ENCODE data around the gene MYO10.

MYO10 gene

GRCh38 chr5:16665601-16666000 lies 270.5 kb downstream of the MYO10 start:
- TF ChIP-seq OSR1 (CRISPR knock-in tag; IDR thresholded peaks at IDR 0.05) (no peak), ZFP3 (CRISPR knock-in tag; IDR thresholded peaks at IDR 0.05) (no peak), PATZ1 (CRISPR knock-in tag; IDR thresholded peaks at IDR 0.05; ENCODE audit: borderline replicate concordance) (no peak)
- no peak for ATAC-seq

- TF ChIP-seq GLIS3 (CRISPR knock-in tag; IDR thresholded peaks at IDR 0.05) (no peak), PPARA (CRISPR knock-in tag; IDR thresholded peaks at IDR 0.05; ENCODE audit: borderline replicate concordance) (no peak), BACH2 (CRISPR knock-in tag; IDR thresholded peaks at IDR 0.05; ENCODE audit: borderline replicate concordance) (no peak), ESRRG (CRISPR knock-in tag; IDR thresholded peaks at IDR 0.05) (no peak), PATZ1 (CRISPR knock-in tag; IDR thresholded peaks at IDR 0.05; ENCODE audit: borderline replicate concordance) (no peak), POU6F1 (CRISPR knock-in tag; IDR thresholded peaks at IDR 0.05; ENCODE audit: borderline replicate concordance, low read depth) (no peak)
These were observed 271.7 kb downstream of the MYO10 start for GRCh38 chr5:16664368-16664767.

GRCh38 chr5:16663840-16664239 lies 272.2 kb downstream of the MYO10 start:
- ATAC-seq: no peak
- no peak for TF ChIP-seq POU6F1 (CRISPR knock-in tag; IDR thresholded peaks at IDR 0.05; ENCODE audit: borderline replicate concordance, low read depth)
- TF ChIP-seq CSDC2 (CRISPR knock-in tag; IDR thresholded peaks at IDR 0.05): no peak
- TF ChIP-seq CREB5 (CRISPR knock-in tag; IDR thresholded peaks at IDR 0.05; ENCODE audit: low read depth): no peak
- no peak for TF ChIP-seq ZNF565 (CRISPR knock-in tag; conservative IDR thresholded peaks at IDR 0.05; ENCODE audit: low read depth)
- TF ChIP-seq SNAI2 (CRISPR knock-in tag; IDR thresholded peaks at IDR 0.05): no peak
- TF ChIP-seq TCF4 (CRISPR knock-in tag; IDR thresholded peaks at IDR 0.05; ENCODE audit: borderline replicate concordance): no peak
- no peak for TF ChIP-seq CSRNP3 (CRISPR knock-in tag; IDR thresholded peaks at IDR 0.05)
- no peak for TF ChIP-seq RARB (CRISPR knock-in tag; IDR thresholded peaks at IDR 0.05)

More at GRCh38 chr5:16664368-16664767, 271.7 kb downstream of the MYO10 start:
- ATAC-seq: no peak

GRCh38 chr5:16661713-16662112 lies 274.4 kb downstream of the MYO10 start:
- ATAC-seq: no peak
- TF ChIP-seq TCF4 (CRISPR knock-in tag; IDR thresholded peaks at IDR 0.05; ENCODE audit: borderline replicate concordance): no peak
- TF ChIP-seq ZNF8 (CRISPR knock-in tag; IDR thresholded peaks at IDR 0.05): no peak
- TF ChIP-seq ARNTL (CRISPR knock-in tag; IDR thresholded peaks at IDR 0.05; ENCODE audit: borderline replicate concordance, low read depth): no peak
- no peak for TF ChIP-seq ISL1 (CRISPR knock-in tag; IDR thresholded peaks at IDR 0.05)
- TF ChIP-seq PATZ1 (CRISPR knock-in tag; IDR thresholded peaks at IDR 0.05; ENCODE audit: borderline replicate concordance): no peak
- no peak for TF ChIP-seq CREB5 (CRISPR knock-in tag; IDR thresholded peaks at IDR 0.05; ENCODE audit: low read depth)
- TF ChIP-seq ZC3H10 (CRISPR knock-in tag; IDR thresholded peaks at IDR 0.05): no peak
- no peak for TF ChIP-seq BACH2 (CRISPR knock-in tag; IDR thresholded peaks at IDR 0.05; ENCODE audit: borderline replicate concordance)
- no peak for TF ChIP-seq TSHZ2 (CRISPR knock-in tag; IDR thresholded peaks at IDR 0.05)
